Neural crest cell (in vitro differentiated cells): ENCODE data around the gene SLC22A31. TPM values are rescaled to one million over a fixed set of nuclear protein-coding genes. Genes with fewer than 3 reads are reported as not detected.
A peak's percentile ranks its signal among the peaks of the same experiment; 100 is the strongest.
"Not testable (repeated sequence)": the region's sequence is repeated elsewhere in the genome, so short reads cannot be mapped to it uniquely, and the experiment has no call there.

ENCODE experiments used
- DNase-seq: peaks from one replicate; pipeline ENCODE4 v3.0.0; 2021; ENCODE audit warnings: low read depth, mixed read lengths, low spot score
- H3K27ac Mint-ChIP-seq: one replicate; pipeline ENCODE4 v1.8.0; 2021; ENCODE audit warnings: mild to moderate bottlenecking, mixed read lengths; ENCODE audit not compliant: unreplicated experiment
- H3K27me3 Mint-ChIP-seq: 2 replicates; pipeline ENCODE4 v1.8.0; 2021; ENCODE audit warnings: low read depth, mild to moderate bottlenecking, mixed read lengths
- H3K36me3 Mint-ChIP-seq: 2 replicates; pipeline ENCODE4 v1.8.0; 2021; ENCODE audit warnings: low read depth, mild to moderate bottlenecking, mixed read lengths
- H3K4me1 Mint-ChIP-seq: 2 replicates; pipeline ENCODE4 v1.8.0; 2021; ENCODE audit warnings: mixed read lengths
- H3K4me3 Mint-ChIP-seq: one replicate; pipeline ENCODE4 v1.8.0; 2021; ENCODE audit warnings: mild to moderate bottlenecking, mixed read lengths
- H3K9me3 Mint-ChIP-seq: 2 replicates; pipeline ENCODE4 v1.8.0; 2021; ENCODE audit warnings: mixed read lengths
- CTCF ChIP-seq: fragments of 200-600 bp; sonication (generic); conservative IDR thresholded peaks from 2 replicates; pipeline ENCODE4 v1.5.0; 2021; ENCODE audit warnings: antibody characterized with exemption, mild to moderate bottlenecking
- total RNA-seq: library from RNA; stranded (reverse); gene quantifications from 2 replicates; pipeline ENCODE4 v1.2.1, GENCODE V29; 2021

Gene SLC22A31
- total RNA-seq, 1 donor from 2014 or later, result 1.4 TPM

DNA sequence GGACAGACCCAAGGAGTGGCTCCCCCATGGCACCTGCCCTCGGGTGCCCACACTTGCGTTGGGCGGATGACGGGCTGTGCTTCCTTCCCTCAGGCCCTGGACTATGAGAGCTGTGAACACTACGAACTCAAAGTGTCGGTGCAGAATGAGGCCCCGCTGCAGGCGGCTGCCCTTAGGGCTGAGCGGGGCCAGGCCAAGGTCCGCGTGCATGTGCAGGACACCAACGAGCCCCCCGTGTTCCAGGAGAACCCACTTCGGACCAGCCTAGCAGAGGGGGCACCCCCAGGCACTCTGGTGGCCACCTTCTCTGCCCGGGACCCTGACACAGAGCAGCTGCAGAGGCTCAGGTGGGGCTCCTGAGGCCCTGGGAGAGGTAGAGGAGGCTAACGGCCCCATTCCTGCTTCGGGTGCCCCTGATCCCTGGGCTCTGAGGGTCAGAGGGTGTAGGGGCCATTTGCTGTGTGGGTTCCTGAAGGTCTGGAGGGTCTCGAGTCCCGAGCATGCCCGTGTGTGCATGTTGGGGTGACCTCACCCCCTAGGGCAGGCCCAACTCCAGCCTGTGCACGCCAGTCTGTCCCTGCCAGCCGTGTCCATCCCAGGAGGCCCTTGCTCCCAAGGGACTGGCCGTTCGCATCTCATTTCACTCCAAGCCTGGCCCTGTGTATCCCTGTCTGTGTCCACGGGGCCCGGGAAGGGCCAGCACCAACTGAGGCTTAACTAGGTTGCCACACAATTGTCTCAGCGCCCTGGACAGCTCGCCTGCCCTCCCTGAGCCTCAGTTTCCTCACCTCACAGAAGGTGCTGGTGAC is 10.0 kb downstream of the SLC22A31 start:
- no peak for DNase-seq
- H3K4me3 Mint-ChIP-seq, result peak overlapping the region; percentile 57
- peaks cover 4% of the 10 kb centered on the region for H3K4me1 Mint-ChIP-seq
- no peak for TF ChIP-seq CTCF
- H3K36me3 Mint-ChIP-seq, result no peaks in the 10 kb centered on the region
- peaks cover 21% of the 10 kb centered on the region for H3K27me3 Mint-ChIP-seq
- H3K9me3 Mint-ChIP-seq, result no peaks in the 10 kb centered on the region
- no peak overlapping the region for H3K27ac Mint-ChIP-seq

DNA sequence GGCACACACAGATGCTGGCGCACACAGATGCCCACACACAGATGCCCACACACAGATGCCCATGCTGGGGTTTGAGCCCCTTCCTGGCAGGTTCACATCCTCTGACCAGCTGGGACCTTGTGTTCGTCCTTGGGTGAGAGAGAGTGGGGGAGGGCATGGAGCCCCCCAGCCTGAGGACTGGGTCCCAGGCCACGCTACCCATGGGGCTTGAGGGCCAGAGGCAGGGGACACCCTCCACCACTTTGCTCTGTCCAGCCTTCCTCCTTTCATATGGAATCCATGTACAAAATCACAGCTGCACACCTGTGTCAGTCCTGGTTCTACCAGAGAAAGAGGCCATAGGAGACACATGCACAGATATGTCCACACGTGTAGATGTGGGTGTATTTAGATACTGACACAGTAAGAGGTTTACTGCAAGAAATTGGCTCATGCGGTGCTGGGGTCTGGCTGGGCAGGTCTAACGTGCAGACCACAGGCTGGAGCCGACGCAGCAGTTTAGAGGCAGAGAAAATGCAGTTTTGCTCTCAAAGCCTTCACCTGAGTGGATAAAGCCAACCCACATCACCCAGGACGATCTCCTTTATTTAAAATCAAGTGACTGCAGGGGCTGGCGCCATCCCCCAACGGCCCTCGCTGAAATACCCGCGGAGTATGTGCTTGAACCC is 10.8 kb downstream of the SLC22A31 start:
- TF ChIP-seq CTCF, result no peak
- Mint-ChIP-seq H3K4me3 (peak overlapping the region; percentile 41), H3K9me3 (no peaks in the 10 kb centered on the region), H3K36me3 (no peaks in the 10 kb centered on the region), H3K27me3 (peaks cover 23% of the 10 kb centered on the region), H3K27ac (no peak overlapping the region), H3K4me1 (peaks cover 4% of the 10 kb centered on the region)
- DNase-seq, result no peak

- not testable (repeated sequence) for H3K27ac Mint-ChIP-seq
Observed at GRCh38 chr16:89188471-89189357, 11.6 kb downstream of the SLC22A31 start.

DNA sequence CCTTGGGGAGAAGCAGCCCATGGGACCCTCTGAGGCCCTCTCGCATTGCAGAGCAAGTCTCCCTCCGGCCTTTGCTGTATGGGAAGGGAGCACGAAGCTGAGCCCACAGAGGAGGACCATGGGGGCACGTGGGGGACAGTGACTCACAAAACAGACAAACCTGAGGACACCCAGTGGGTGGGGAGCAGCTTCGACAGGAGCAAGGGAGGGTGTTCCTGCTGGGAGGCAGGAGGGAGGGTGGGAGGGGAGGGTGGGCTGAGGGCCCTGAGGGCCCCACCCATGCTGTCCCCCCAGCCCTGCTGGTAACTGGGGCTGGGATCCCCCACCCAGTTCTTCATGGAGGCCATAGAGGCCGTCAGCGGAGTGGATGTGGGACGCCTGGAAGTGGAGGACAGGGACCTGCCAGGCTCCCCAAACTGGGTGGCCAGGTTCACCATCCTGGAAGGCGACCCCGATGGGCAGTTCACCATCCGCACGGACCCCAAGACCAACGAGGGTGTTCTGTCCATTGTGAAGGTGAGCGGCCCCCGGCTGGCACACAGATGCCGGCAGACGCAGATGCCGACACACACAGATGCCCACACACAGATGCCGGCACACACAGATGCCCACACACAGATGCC is 12.5 kb downstream of the SLC22A31 start:
- no peak overlapping the region for H3K27ac Mint-ChIP-seq
- no peak for DNase-seq
- peaks cover 4% of the 10 kb centered on the region for H3K4me1 Mint-ChIP-seq
- peak overlapping the region; percentile 65 for H3K4me3 Mint-ChIP-seq
- no peaks in the 10 kb centered on the region for H3K9me3 Mint-ChIP-seq
- TF ChIP-seq CTCF, result no peak
- no peaks in the 10 kb centered on the region for H3K36me3 Mint-ChIP-seq
- H3K27me3 Mint-ChIP-seq, result peaks cover 31% of the 10 kb centered on the region

More at GRCh38 chr16:89188471-89189357, 11.6 kb downstream of the SLC22A31 start:
- H3K4me3 Mint-ChIP-seq, H3K36me3 Mint-ChIP-seq, H3K4me1 Mint-ChIP-seq, H3K9me3 Mint-ChIP-seq, DNase-seq: not testable (repeated sequence)
- peaks cover 26% of the 10 kb centered on the region for H3K27me3 Mint-ChIP-seq

DNA sequence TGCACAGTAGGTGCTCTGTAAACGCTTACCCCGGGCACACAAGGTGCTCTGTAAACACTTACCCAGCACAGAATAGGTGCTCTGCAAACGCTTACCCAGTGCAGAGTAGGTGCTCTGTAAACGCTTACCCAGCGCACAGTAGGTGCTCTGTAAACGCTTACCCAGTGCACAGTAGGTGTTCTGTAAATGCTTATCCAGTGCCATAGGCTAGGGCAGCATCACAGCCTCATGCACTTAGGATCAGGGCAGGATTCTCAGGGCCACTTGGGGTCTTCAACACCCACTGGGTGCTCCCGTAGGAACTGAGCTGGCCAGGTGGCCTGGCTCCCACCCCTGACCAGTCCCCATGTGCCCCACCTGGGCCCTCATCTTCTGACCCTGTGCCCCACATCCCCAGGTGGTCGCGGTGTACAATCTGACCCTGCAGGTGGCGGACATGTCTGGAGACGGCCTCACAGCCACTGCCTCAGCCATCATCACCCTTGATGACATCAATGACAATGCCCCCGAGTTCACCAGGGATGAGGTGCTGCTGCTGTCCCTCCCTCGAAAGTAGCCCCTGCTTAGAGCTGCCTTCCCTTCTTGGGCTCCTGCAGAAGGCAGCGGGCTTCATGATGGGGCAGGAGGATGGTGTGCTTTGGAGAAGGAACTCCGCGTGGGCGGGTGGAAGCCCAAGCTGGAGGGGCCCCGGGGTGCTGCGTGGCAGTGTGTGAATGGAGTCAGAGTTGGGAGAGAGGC is 13.1 kb downstream of the SLC22A31 start:
- no peak overlapping the region for H3K27ac Mint-ChIP-seq
- H3K36me3 Mint-ChIP-seq, result no peaks in the 10 kb centered on the region
- peak; percentile 47 for DNase-seq
- no peaks in the 10 kb centered on the region for H3K9me3 Mint-ChIP-seq
- TF ChIP-seq CTCF, result no peak
- H3K4me1 Mint-ChIP-seq, result peaks cover 4% of the 10 kb centered on the region
- H3K4me3 Mint-ChIP-seq, result peak overlapping the region; percentile 65
- peaks cover 34% of the 10 kb centered on the region for H3K27me3 Mint-ChIP-seq

DNA sequence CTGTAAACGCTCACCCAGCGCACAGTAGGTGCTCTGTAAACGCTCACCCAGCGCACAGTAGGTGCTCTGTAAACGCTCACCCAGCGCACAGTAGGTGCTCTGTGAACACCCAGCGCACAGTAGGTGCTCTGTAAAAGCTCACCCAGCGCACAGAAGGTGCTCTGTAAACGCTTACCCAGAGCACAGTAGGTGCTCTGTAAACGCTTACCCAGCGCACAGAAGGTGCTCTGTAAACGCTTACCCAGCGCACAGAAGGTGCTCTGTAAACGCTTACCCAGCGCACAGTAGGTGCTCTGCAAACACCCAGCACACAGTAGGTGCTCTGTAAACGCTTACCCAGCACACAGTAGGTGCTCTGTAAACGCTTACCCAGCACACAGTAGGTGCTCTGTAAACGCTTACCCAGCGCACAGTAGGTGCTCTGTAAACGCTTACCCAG is 13.7 kb downstream of the SLC22A31 start:
- H3K4me3 Mint-ChIP-seq, H3K36me3 Mint-ChIP-seq, H3K4me1 Mint-ChIP-seq, H3K9me3 Mint-ChIP-seq, H3K27ac Mint-ChIP-seq, DNase-seq: not testable (repeated sequence)
- peaks cover 34% of the 10 kb centered on the region for H3K27me3 Mint-ChIP-seq

DNA sequence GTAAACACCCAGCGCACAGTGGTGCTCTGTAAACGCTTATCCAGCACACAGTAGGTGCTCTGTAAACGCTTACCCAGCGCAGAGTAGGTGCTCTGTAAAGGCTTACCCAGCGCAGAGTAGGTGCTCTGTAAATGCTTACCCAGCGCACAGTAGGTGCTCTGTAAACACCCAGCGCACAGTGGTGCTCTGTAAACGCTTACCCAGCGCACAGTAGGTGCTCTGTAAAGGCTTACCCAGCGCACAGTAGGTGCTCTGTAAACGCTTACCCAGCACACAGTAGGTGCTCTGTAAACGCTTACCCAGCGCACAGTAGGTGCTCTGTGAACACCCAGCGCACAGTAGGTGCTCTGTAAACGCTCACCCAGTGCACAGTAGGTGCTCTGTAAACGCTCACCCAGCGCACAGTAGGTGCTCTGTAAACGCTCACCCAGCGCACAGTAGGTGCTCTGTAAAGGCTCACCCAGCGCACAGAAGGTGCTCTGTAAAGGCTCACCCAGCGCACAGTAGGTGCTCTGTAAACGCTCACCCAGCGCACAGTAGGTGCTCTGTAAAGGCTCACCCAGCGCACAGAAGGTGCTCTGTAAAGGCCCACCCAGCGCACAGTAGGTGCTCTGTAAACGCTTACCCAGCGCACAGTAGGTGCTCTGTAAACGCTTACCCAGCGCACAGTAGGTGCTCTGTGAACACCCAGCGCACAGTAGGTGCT is 14.3 kb downstream of the SLC22A31 start:
- not testable (repeated sequence) for H3K4me3 Mint-ChIP-seq, H3K9me3 Mint-ChIP-seq, DNase-seq

More for the DNA sequence above, 14.3 kb downstream of the SLC22A31 start:
- not testable (repeated sequence) for H3K36me3 Mint-ChIP-seq, H3K4me1 Mint-ChIP-seq, H3K27ac Mint-ChIP-seq
- peaks cover 32% of the 10 kb centered on the region for H3K27me3 Mint-ChIP-seq
